Stimulated activated CD4-positive, alpha-beta T cell treated with anti-CD3 and anti-CD28 coated beads, Interleukin-15, amount 100 ng/mL, for 24 hours (primary cell): Measurements from ENCODE around the gene TMEM158.

Source experiments
- DNase-seq: peaks from one replicate; pipeline ENCODE4 v3.0.0-alpha.2; 2020

Gene TMEM158

DNA sequence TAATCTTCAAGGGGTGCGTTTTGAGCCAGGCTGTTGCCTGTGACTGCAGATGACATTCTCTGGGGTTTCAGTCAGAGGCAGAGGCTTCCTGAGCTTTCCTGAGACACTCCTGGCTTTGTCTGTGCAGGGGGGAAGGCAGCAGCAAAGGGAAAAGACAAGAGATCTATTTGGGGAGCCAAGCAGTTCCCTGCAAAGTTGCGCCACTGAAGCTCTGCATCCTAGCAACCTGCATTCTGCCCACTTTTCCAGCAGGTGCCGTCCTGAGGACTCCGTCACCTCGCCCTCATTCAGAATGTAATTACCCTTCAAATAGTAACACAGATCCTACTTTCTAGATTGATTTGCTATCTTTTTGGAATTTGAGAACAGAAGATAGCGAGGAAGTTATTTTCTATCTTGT lies 1.9 kb upstream of the TMEM158 start:
- DNase-seq = no peak

- DNase-seq = no peak
These were observed 1.2 kb upstream of the TMEM158 start for GRCh38 chr3:45227071-45227820.

GRCh38 chr3:45225465-45226205 lies 452 bp downstream of the TMEM158 start:
- DNase-seq = peak; percentile 64

GRCh38 chr3:45224824-45225464 lies 1.1 kb downstream of the TMEM158 start:
- peak; percentile 43 for DNase-seq

GRCh38 chr3:45223889-45224727 lies 2.0 kb downstream of the TMEM158 start:
- DNase-seq = peak; percentile 47

DNA sequence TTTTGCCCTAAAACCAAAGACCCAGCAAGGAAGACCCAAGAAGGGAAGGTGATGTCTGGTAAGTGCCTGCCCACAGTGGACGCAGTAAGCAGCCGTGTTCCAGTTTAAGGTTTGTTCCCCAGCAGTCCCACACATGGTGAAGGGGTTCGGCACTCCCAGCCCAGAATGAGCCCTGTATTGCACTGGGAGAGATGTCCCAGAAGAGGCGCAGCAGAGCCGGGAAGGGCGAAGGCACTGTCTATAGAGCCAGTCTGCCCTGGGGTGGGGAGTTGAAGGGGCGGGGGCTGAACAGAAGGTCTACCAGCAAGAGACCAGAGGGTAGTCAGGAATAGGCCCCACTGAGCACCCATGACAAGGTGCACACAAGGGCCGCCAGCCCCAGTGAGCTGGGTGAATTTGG lies 6.4 kb downstream of the TMEM158 start:
- DNase-seq = no peak

DNA sequence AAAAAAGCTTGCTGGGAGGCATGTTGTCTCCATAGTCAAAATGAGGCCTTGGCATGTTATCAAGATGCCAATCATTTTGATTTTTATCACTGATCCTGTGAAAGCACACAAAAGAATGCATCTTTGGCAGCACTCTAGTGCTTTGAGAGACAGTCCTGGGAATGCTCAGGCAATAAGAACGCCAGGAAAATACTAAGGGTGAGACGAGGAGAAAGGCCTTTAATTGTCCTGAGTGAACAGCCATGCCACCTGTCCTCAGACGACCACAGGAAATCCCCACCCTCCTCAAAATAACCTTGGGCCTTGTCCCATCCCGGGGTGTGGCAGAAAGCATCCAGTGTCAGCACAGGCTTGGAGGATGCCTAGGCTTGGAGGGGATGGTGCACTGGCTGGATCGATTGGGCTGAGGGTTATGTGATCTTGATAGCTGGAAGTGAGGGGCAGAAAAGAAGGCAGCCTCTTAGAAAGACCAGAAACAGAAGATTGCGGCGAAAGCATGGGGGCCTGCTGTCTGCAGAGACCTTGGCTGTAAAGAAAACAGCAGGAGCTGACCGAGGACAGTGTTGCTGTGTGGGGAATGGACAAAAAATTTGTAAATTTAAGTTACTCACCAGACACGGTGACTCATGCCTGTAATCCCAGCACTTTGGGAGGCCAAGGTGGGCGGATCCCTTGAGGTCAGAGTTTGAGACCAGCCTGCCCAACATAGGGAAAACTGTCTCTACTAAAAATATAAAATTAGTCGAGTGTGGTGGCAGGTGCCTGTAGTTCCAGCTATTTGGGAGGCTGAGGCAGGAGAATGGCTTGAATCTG lies 7.3 kb downstream of the TMEM158 start:
- no peak for DNase-seq

- no peak for DNase-seq
These were observed 10.0 kb downstream of the TMEM158 start for GRCh38 chr3:45216021-45216609.

DNA sequence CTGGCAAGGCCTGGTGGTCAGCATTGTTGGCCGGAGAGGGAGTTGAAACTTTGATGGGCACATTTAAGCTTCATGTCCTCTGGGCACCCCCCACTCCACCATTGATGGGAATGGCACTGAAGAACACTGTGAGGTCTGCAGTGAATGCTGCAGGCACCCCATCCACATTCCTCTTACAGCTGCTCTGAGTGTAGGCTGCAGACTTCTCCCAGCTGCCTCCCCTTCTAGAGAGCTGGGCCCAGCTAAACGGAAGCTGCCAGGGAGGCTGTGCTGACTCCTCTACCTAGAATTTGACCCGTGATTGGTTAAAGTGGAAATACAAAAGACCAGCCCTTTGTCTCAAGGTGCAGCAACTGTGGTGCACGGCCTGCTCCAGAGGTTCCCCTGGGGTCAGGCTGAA lies 10.6 kb downstream of the TMEM158 start:
- DNase-seq = no peak

DNA sequence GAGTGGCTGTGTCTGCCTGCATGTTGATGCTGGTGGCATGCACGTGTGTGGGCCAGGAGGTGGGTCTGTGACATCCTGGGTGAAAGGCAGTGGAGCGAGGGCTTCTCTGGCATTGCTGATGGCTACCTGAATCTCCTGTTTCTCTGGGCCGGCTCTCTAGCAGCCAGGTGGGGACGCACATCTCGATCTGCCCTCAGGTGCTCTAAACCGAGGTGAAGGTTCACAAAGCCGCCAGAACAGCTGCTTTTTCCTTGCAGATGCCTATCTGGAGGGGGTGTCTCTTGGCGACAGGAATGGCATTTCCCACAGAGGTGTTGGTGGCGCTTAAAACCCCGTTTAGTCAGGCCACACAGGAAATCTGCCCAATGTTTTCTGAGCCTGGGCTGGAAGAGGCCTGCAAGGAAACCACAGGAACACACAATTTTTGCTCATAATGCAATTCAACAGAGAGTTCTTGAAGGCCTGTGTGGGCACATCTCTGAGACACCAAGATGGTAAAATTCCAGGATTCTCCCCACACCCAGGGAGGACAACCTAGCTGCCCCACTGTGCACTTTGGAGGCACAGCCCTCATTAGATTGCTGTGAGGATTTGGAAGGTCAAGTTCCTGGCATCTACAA lies 11.9 kb downstream of the TMEM158 start:
- DNase-seq = no peak

- DNase-seq = no peak
These were observed 14.0 kb downstream of the TMEM158 start for GRCh38 chr3:45212095-45212468.

- DNase-seq = no peak
These were observed 14.5 kb downstream of the TMEM158 start for GRCh38 chr3:45211466-45212094.

GRCh38 chr3:45210308-45211041 lies 15.6 kb downstream of the TMEM158 start:
- peak; percentile 88 for DNase-seq

DNA sequence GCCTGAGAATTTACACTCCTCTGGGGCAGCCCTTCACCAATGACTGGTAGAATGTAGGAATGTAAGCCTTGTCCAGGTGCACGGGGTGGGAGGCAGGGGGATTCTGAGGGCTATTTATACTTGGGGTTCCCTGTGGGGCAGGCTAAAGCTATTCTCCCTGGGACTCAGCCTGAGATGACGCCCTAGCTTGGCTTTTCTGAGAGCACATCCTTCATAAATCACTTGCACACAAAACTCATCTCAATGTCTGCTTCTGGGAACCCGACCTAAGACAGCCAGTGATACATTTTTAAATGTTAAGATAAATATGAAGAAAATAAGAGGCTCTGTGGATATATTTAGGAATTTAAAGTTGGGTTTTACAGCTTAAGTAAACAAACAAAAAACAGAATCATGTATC lies 16.6 kb downstream of the TMEM158 start:
- no peak for DNase-seq

DNA sequence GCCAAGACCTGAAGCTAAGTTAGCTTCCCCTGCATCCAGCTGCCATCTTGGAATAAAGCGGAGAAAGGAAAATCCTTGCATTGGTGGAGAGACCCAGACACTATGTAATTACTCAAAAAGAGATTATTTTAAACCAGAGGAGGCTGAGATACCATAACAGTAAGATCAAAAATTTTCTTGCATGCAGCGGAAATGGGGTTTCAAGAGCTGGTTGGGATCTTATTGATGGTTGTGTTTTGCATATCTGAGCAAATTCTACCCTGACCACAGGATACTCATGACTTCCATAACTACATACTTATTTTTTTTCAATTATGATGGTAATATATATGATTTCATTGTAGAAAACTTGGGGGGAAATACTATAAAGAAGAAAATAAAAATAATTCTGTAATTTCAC lies 17.5 kb downstream of the TMEM158 start:
- peak; percentile 11 for DNase-seq

DNA sequence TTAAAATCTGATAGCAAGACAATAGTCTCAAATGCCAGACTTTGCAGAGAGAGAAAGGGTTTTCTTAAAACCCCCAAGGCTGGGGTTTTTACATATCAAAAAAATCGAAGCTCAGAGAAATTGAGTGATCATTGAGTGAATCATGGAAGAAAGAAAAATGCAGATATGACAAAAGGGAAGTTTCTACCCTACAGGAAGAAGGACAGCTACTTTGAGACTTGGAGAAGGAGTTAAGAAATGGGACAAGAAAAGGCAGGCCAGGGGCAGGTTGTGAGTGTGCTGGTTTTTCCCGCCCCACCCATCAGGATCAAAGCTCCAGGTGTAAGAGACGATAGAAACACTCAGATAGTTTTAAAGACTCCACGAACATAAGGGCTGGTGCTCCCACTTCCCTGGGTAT lies 18.6 kb downstream of the TMEM158 start:
- DNase-seq = no peak

GRCh38 chr3:45205126-45205525 lies 21.0 kb downstream of the TMEM158 start:
- DNase-seq = no peak

- DNase-seq = no peak
These were observed 22.0 kb downstream of the TMEM158 start for GRCh38 chr3:45204136-45204535.

DNA sequence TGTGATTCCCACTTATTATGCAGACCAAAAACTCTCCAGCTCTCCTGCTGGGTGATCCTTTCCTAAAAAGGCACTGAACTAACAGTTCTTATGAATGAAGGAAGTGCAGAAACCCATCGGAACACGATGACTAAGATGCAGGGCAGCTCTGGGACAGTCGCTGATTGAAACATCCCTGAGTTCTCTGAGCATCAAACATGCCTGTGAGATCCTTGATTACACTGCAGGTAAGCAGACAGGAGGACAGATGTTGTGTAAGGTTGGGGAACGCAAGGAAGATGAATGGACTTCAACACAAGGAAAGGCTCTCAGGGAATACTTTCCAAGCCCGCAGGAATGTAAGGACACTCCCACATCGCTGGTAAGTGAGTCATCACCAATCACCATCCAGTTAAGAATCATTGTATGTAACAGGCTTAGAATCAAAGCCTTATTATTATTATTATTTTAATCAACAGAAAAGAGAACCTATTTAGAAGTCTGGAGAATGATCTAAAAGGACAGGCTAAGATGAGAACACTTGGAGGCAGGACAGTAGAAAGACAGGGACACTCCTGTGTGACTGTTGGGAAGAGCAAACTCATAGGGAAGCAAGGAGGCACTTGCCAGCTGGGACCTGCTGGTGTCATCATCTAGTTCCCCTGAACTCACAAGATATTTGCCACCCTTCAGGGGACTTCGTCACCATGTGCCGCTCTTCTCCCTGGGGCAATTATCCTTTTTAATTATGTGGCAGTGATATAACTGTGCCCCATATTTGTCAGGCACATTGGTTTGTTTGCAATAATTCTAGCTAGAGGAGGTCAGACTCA lies 26.0 kb downstream of the TMEM158 start:
- DNase-seq = no peak
